Breast epithelium (tissue), 4 donors: ENCODE data around the gene GRIP1. TPM values are rescaled to one million over a fixed set of nuclear protein-coding genes. Genes with fewer than 3 reads are reported as not detected.

Experiments used
- DNase-seq, 2 donors: peaks; one replicate each; pipeline ENCODE4 v3.0.0-alpha.2; 2019; ENCODE audit warnings: low spot score in 2 of 2
- H3K27ac ChIP-seq, 2 donors: fragments of 200-600 bp; sonication (generic) in 1 of 2; one replicate each; pipeline ENCODE4 v1.5.1; 2016 to 2019; ENCODE audit warnings: mild to moderate bottlenecking in 1 of 2
- H3K27me3 ChIP-seq, 2 donors: fragments of 200-600 bp; sonication (generic) in 1 of 2; one replicate each; pipeline versions ENCODE4 v1.5.1 to v1.6.0; 2017 to 2019; ENCODE audit warnings: control low read depth in 1 of 2, mild to moderate bottlenecking in 1 of 2
- H3K36me3 ChIP-seq: fragments of 200-600 bp; one replicate; pipeline ENCODE4 v1.5.1; 2019
- H3K4me1 ChIP-seq, 2 donors: fragments of 200-600 bp; sonication (generic); one replicate each; pipeline ENCODE4 v1.5.1; 2016 to 2019; ENCODE audit warnings: control low read depth in 1 of 2
- H3K4me3 ChIP-seq, 3 donors: fragments of 200-600 bp; sonication (generic); 1 replicate in 2 of 3; 2 replicates in 1 of 3; pipeline ENCODE4 v1.5.1; 2016 to 2019; ENCODE audit warnings: mild to moderate bottlenecking in 3 of 3, moderate library complexity in 2 of 3
- H3K9me3 ChIP-seq, 2 donors: fragments of 200-600 bp; sonication (generic) in 1 of 2; one replicate each; pipeline ENCODE4 v1.5.1; 2016 to 2019; ENCODE audit warnings: control low read depth in 1 of 2
- CTCF ChIP-seq, 3 donors: fragments of 450-650 bp; IDR thresholded peaks; one replicate each; pipeline ENCODE4 v1.5.1; 2016 to 2017; ENCODE audit warnings: antibody characterized with exemption in 3 of 3, mild to moderate bottlenecking in 3 of 3, moderate library complexity in 3 of 3
- POLR2A ChIP-seq: fragments of 450-650 bp; IDR thresholded peaks from one replicate; pipeline ENCODE4 v1.6.1; 2016; ENCODE audit warnings: antibody characterized with exemption, mild to moderate bottlenecking, moderate library complexity
- POLR2AphosphoS5 ChIP-seq, 3 donors: sonication (generic); formaldehyde crosslinking; IDR thresholded peaks; one replicate each; pipeline ENCODE4 v1.6.1; 2017; ENCODE audit warnings: antibody characterized with exemption in 3 of 3
- intact Hi-C: fragments of 100-400 bp; cut with DNase I; formaldehyde crosslinking; loops from one replicate; pipeline ENCODE4 v1.15.1; 2023; ENCODE audit warnings: low total_unique reads
- total RNA-seq, 3 donors: library from RNA; depleted of rRNA; stranded (reverse); fragments of >200 nt; gene quantifications; one replicate each; pipeline ENCODE4 v1.1.0, GENCODE V29; 2016

The GRIP1 gene
- total RNA-seq, 3 donors from 2014 or later, result 0.48 to 6.3 (median 2.9) TPM

GRCh38 chr12:66441905-66442559 lies 236.8 kb downstream of the GRIP1 start:
- intact Hi-C loops, result no loop called here
- Histone ChIP-seq H3K27ac (no peak overlapping the region), H3K9me3 (no peaks in the 10 kb centered on the region), H3K4me3 (no peak overlapping the region), H3K36me3 (no peaks in the 10 kb centered on the region), H3K27me3 (no peaks in the 10 kb centered on the region), H3K4me1 (no peaks in the 10 kb centered on the region)
- no peak for DNase-seq
- TF ChIP-seq POLR2A, result no peak
- no peak for TF ChIP-seq POLR2AphosphoS5 (IDR thresholded peaks at IDR 0.05)
- TF ChIP-seq CTCF (IDR thresholded peaks at IDR 0.05), result no peak

- intact Hi-C loops, result no loop called here
- no peaks in the 10 kb centered on the region for H3K9me3 ChIP-seq
- TF ChIP-seq POLR2AphosphoS5 (IDR thresholded peaks at IDR 0.05) (no peak), POLR2A (no peak), CTCF (IDR thresholded peaks at IDR 0.05) (no peak)
These were observed 240.3 kb downstream of the GRIP1 start for GRCh38 chr12:66438601-66439000.

GRCh38 chr12:66430106-66430505 lies 248.8 kb downstream of the GRIP1 start:
- no peaks in the 10 kb centered on the region for H3K4me1 ChIP-seq
- H3K4me3 ChIP-seq, result no peak overlapping the region
- DNase-seq, result no peak
- intact Hi-C loops, result no loop called here
- no peaks in the 10 kb centered on the region for H3K27me3 ChIP-seq
- no peak overlapping the region for H3K27ac ChIP-seq
- no peak for TF ChIP-seq CTCF (IDR thresholded peaks at IDR 0.05)
- TF ChIP-seq POLR2A, result no peak
- no peak for TF ChIP-seq POLR2AphosphoS5 (IDR thresholded peaks at IDR 0.05)
- H3K36me3 ChIP-seq, result no peaks in the 10 kb centered on the region
- H3K9me3 ChIP-seq, result no peaks in the 10 kb centered on the region

More at GRCh38 chr12:66438601-66439000, 240.3 kb downstream of the GRIP1 start:
- Histone ChIP-seq H3K36me3 (no peaks in the 10 kb centered on the region), H3K27me3 (no peaks in the 10 kb centered on the region), H3K4me3 (no peak overlapping the region), H3K27ac (no peak overlapping the region), H3K4me1 (no peaks in the 10 kb centered on the region)
- no peak for DNase-seq

GRCh38 chr12:66428870-66429269 lies 250.0 kb downstream of the GRIP1 start:
- intact Hi-C loops, result no loop called here
- Histone ChIP-seq H3K4me1 (no peaks in the 10 kb centered on the region), H3K27me3 (no peaks in the 10 kb centered on the region), H3K9me3 (no peaks in the 10 kb centered on the region), H3K36me3 (no peaks in the 10 kb centered on the region), H3K27ac (no peak overlapping the region), H3K4me3 (no peak overlapping the region)
- TF ChIP-seq POLR2A (no peak), CTCF (IDR thresholded peaks at IDR 0.05) (no peak)
- DNase-seq, result no peak

GRCh38 chr12:66428261-66428660 lies 250.6 kb downstream of the GRIP1 start:
- intact Hi-C loops, result no loop called here
- DNase-seq, result no peak
- H3K9me3 ChIP-seq, result no peaks in the 10 kb centered on the region

More at GRCh38 chr12:66428261-66428660, 250.6 kb downstream of the GRIP1 start:
- H3K4me1 ChIP-seq, result no peaks in the 10 kb centered on the region
- no peak overlapping the region for H3K4me3 ChIP-seq
- H3K27ac ChIP-seq, result no peak overlapping the region
- no peaks in the 10 kb centered on the region for H3K27me3 ChIP-seq
- H3K36me3 ChIP-seq, result no peaks in the 10 kb centered on the region
- no peak for TF ChIP-seq POLR2A
- no peak for TF ChIP-seq POLR2AphosphoS5 (IDR thresholded peaks at IDR 0.05)
- TF ChIP-seq CTCF (IDR thresholded peaks at IDR 0.05), result no peak
